HUES48 (cell line): Measurements from ENCODE around the gene UGCG.

ENCODE experiments used
- H3K27ac ChIP-seq: one replicate; pipeline ENCODE4 v1.7.0; 2013; ENCODE audit warnings: low read depth, low read length, inconsistent platforms
- H3K27me3 ChIP-seq: 2 replicates; pipeline ENCODE4 v1.6.1; 2013; ENCODE audit warnings: mild to moderate bottlenecking, low read length; ENCODE audit not compliant: control insufficient read depth, insufficient read depth
- H3K36me3 ChIP-seq: 2 replicates; pipeline ENCODE4 v1.6.1; 2013; ENCODE audit warnings: low read length; ENCODE audit not compliant: control insufficient read depth, insufficient read depth
- H3K4me1 ChIP-seq: 2 replicates; pipeline ENCODE4 v1.6.1; 2013; ENCODE audit warnings: mild to moderate bottlenecking, low read length; ENCODE audit not compliant: control insufficient read depth, insufficient read depth
- H3K4me3 ChIP-seq: 2 replicates; pipeline ENCODE4 v1.5.1; 2013; ENCODE audit warnings: mild to moderate bottlenecking, low read depth, low read length
- H3K9ac ChIP-seq: 2 replicates; pipeline ENCODE4 v1.6.1; 2013; ENCODE audit warnings: mild to moderate bottlenecking, low read depth, low read length, moderate library complexity
- H3K9me3 ChIP-seq: 2 replicates; pipeline ENCODE4 v1.6.1; 2013; ENCODE audit warnings: low read length; ENCODE audit not compliant: control insufficient read depth, insufficient read depth

UGCG gene

DNA sequence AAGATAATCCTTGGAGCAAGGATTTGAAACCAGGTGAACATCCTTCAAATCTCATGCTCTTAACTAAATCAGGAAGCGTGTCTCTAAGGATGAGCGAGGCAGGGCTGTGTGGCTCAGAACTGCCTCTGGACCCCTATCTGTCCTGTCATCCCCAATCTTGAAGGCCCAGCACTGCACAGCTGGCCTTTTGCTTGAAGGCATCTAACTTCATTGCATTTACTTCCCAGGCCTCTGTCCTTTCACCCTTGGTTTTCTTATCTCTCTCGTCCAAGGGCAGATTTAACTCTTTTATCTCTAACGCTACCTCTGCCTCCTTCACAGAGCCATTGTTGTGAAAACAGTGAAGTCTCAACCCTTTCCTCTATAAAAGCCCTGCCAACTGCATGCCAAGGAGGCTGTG lies 83.8 kb downstream of the UGCG start:
- no peak overlapping the region for H3K9ac ChIP-seq
- no peak overlapping the region for H3K4me3 ChIP-seq
- no peaks in the 10 kb centered on the region for H3K9me3 ChIP-seq
- no peaks in the 10 kb centered on the region for H3K36me3 ChIP-seq
- no peaks in the 10 kb centered on the region for H3K27me3 ChIP-seq
- no peak overlapping the region for H3K27ac ChIP-seq
- H3K4me1 ChIP-seq = no peaks in the 10 kb centered on the region

DNA sequence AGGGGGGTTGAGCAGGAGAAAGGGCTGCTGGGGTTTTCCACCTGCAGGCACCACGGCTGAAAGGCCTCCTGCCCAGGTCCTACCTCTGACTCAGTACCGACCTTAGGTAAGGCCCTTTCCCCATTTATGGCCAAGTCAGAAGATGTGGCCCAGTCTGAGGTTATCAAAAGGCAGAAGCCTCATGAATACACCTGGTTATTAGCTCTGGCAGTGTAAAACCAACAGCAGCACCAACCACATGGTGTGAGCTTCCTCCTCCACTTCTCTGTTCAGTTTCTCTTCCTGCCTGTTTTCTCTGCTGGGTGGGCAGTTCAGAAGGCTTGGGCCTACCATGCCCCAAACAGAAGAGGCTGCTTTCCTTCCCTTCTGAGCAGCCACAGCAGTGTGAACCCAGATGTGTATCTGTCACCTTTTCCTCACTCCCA lies 86.9 kb downstream of the UGCG start:
- Histone ChIP-seq H3K27ac (no peak overlapping the region), H3K27me3 (no peaks in the 10 kb centered on the region), H3K9me3 (no peaks in the 10 kb centered on the region), H3K4me3 (no peak overlapping the region), H3K9ac (no peak overlapping the region), H3K36me3 (no peaks in the 10 kb centered on the region), H3K4me1 (no peaks in the 10 kb centered on the region)

DNA sequence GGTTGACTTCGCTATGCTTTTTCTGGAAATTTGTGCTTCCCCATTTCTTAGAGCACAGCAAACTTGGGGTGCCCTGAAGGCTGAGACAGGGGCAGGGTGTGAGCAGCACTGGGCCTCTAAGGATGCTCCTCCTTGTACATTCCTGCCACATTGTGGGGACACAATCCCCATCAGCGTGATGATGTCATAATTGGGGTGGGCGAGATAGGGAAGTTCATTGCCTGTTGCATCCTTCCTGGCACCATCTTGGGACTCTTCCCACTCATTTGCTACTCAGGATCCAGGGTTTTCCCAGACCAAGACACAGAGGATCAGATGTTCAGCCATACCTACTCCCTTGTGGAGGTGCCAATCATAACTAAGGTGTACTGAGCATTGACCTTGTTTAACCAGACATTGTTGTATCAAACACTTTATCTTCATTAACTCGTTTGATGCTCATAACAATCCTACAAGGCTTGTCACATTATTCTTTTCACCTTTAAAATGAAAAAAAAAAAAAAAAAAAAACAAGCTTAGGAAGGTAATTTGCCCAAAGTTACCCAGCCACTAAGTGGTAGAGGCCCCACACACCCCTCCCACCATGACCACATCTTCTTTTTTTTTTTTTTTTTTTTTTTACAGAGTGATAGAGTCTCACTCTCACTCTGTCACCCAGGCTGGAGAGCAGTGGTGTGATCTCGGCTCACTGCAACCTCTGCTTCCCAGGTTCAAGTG lies 87.6 kb downstream of the UGCG start:
- Histone ChIP-seq H3K4me3 (no peak overlapping the region), H3K9me3 (no peaks in the 10 kb centered on the region), H3K36me3 (no peaks in the 10 kb centered on the region), H3K9ac (no peak overlapping the region), H3K27me3 (no peaks in the 10 kb centered on the region), H3K27ac (no peak overlapping the region), H3K4me1 (no peaks in the 10 kb centered on the region)
